HG03571 (cell line): ENCODE results near the gene CORO2B.

Source experiments
- ATAC-seq: cut with Tn5 transposase; IDR thresholded peaks from one replicate; pipeline ENCODE4 v1.9.1; 2021; ENCODE audit not compliant: unreplicated experiment

The CORO2B gene

DNA sequence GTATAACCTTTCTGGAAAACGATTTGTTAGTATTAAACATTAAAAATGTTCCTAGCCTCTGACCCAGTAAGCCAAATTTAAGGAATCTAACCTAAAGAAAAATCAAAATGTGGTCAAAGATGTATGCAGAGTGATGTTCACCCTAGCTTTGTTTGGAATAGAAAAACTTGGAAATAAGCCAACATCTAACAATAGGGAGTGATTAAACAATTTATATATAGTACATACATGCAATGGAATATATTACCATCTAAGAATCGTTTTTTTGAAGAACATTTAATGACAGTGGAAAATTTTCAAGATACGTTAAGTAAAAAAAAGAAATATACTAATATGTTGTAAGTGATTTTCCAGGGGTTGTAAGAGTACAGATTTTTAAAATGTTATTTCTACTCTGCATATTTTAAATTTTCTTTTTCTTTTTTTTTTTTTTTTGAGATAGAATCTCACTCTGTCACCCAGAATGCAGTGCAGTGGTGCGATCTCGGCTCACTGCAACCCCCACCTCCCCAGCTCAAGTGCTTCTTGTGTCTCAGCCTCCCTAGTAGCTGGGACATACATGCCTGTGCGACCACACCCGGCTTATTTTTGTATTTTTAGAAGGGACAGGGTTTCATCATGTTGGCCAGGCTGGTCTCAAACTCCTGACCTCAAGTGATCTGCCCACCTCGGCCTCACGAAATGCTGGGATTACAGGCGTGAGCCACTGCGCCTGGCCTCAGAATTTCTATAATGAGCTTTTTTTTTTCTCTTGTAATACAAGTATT, 187.0 kb downstream of the CORO2B start:
- no peak for ATAC-seq

DNA sequence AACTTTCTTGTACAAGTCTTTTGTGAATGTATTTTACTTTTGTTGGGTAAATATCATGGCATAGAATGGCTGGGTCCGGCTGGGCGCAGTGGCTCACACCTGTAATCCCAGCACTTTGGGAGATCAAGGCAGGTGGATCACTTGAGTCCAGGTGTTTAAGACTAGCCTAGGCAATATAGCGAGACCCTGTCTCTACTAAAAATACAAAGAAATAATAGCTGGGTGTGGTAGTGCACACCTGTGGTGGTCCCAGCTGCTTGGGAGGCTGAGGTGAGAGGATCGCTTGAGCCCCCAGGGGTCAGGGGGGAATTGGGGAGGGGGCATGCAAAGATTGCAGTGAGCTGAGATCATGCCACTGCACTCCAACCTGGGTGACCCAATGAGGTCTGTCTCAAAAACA, 189.0 kb downstream of the CORO2B start:
- no peak for ATAC-seq

GRCh38 chr15:68768321-68768720, 189.5 kb downstream of the CORO2B start:
- no peak for ATAC-seq

DNA sequence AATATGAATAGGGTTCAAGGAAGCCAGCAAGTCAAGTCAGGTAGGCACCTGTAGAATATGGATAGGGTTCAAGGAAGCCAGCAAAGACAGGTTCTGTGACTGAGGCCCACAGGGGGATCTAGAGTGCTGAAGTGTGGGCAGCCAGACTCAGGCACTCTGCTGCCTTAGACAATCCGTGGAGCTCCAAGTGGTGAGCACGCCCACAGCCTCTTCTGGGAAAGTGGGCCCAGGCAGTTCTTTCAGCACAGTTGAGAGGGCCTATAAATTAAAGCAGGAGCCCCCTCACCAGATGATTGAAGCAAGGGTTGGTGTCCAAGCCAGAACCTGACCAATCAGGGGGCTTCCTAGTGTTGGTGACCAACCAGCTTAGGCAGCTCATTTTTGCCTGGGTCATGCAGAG, 190.9 kb downstream of the CORO2B start:
- ATAC-seq, result no peak

GRCh38 chr15:68770216-68770615, 191.4 kb downstream of the CORO2B start:
- no peak for ATAC-seq

GRCh38 chr15:68773036-68773435, 194.2 kb downstream of the CORO2B start:
- ATAC-seq, result no peak

DNA sequence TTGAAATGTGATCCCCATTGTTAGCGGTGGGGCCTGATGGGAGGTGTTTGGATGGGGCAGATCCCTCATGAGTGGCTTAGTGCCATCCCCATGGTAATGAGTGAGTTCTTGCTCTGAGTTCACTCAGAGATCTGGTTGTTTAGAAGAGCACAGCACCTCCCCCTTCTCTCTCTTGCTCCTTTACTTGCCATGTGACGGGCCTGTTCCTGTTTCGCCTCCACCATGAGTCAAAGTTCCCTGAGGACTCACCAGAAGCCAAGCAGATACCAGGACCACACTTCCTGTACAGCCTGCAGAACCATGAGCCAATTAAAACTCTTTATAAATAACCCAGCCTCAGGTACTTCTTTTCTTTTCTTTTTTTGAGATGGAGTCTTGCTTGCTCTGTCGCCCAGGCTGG, 195.3 kb downstream of the CORO2B start:
- ATAC-seq, result no peak

DNA sequence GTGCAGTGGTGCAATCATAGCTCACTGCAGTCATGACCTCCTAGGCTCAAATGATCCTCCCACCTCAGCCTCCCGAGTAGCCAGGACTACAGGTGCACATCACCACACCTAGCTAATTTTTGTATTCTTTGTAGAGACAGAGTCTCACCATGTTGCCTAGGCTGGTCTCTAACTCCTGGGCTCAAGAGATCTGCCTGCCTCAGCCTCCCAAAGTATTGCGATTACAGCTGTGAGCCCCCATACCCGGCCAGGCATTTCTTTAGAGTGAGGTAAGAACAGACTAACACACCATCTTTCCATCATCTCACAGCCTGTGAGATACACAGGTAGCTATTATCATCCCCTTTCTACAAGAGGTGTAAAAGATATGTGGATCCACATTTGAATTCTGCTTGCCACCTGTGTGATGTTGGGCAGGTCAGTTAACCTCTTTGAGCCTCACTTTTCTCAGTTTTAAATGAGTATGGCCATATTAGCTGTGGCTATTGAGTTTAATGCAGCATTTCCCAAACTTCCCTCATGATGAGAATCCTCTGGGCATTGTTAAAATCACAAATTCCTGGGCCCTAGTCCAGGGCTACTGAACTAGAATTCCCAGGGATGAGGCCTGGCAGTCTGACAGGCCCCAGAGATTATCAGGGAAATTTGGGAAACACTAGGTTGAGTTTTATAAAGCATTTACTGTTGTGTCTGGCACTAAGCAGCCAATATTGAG, 195.9 kb downstream of the CORO2B start:
- ATAC-seq, result no peak

- ATAC-seq, result no peak
Observed at GRCh38 chr15:68775236-68775577, 196.4 kb downstream of the CORO2B start.

DNA sequence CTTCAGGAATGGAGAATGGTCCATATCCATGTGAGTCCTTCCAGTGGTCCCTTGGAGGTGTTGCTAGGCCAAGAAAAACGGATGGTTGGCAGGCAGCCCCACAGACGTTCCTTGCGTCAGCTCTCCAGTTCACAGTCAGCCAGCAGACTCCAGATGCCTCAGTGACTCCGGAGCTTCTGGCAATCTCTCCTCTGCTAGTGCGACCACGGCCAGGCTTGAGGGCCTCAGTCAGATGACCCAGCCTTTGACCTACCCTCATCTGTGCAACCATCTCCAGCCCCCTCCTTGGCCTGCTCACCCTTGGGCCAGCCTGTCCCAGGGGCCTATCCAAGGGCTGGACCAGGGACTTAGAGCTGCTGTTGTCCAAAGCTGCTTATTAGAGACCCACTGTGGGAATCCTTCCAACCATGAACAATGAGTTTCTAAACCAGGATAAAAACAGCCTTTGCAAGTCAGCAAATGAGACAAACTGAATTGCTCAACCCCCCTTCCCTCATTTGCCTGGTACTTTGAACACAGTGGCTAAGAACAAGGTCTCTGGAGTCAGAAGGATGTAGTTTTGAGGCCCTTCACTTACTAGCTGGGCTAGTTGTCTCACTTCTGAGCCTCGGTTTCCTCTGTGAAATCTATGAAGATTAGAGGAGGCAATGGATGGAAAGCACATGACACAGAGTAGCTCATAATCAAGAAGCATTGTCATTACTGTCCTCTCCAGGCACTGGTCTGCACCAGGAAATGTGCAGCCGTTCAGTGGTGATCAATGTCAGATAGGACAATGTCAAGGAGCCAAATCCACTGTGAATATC, 197.1 kb downstream of the CORO2B start:
- ATAC-seq, result no peak

DNA sequence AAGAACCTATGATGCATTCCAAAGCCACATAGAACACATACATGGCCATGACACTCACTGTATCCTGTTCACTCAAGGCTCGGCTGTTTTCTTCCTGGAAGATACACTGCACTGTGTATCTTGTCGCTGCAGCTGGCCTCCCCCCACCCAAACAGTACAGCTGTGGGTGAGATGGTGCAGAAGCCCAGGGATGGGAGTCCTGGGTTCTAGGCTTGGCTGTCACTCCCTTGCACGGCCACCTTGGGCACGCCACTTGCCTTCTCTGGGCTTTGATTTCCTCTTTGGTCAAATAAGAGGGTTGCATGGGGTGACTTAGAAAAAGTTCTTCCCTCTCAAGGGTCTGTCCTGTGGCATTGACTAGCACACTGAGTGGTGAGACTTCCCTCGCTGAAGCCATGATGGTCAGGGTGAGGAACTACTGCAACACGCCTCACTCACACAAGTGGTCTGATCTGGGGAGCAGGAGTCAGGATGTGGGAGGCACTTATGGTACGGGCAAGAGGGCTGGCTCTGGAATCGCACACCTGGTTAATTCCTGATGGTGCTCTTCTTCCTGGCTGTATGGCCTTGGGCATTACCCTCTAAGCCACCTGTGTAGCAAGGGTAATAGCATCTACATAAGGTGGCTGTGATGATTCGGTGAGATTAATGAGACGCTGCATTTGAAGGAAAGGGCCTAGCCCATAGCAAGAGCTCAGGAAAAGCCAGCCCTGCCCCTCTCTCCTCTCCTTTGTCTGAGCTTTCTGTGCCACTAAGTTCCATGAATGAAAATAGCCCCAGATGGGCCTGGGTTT, 197.9 kb downstream of the CORO2B start:
- no peak for ATAC-seq
